ENCODE results near the gene KCNAB2. TPM values are rescaled to one million over a fixed set of nuclear protein-coding genes. Genes with fewer than 3 reads are reported as not detected.

KCNAB2 gene
- total and polyA plus RNA-seq, 2 experiments from 2014 or later, result 3.1 to 3.5 TPM

DNA sequence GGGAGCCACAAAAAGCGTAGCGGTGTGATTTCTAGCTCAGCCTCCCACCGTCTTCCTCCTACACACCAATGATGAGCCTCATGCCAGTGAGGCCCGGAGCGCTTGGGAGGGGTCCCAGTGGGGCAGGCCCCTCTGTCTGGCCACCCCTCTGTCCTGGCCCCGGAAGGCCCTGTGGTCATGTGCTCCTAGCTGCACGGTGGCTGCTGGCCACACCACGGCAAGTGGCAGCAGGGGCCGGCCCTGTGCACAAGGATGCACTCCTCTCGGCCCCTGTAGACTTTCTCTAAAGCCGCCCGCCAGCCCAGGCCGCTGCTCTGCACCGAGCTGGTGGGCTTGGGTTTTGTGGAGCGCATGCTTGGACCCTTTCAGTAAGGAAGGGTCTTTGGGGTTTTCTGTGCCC lies 53.6 kb downstream of the KCNAB2 start:
- no peak for DNase-seq (ENCODE audit: low spot score)
- no peak overlapping the region for H2AFZ ChIP-seq
- no peak overlapping the region for H3K4me3 ChIP-seq
- no peaks in the 10 kb centered on the region for H3K27me3 ChIP-seq
- H3K9me2 ChIP-seq (replicated peaks; ENCODE audit: insufficient read depth), result no peaks in the 10 kb centered on the region
- no peaks in the 10 kb centered on the region for H4K20me1 ChIP-seq (ENCODE audit: insufficient read depth, poor library complexity, severe bottlenecking)
- H3K36me3 ChIP-seq (replicated peaks; ENCODE audit: insufficient read depth, low read depth), result no peaks in the 10 kb centered on the region
- no peaks in the 10 kb centered on the region for H3K9me3 ChIP-seq (ENCODE audit: low read depth)
- H3K4me1 ChIP-seq (ENCODE audit: insufficient read depth), result no peaks in the 10 kb centered on the region
- no peaks in the 10 kb centered on the region for H3K79me2 ChIP-seq
- TF ChIP-seq, protein P1, sequence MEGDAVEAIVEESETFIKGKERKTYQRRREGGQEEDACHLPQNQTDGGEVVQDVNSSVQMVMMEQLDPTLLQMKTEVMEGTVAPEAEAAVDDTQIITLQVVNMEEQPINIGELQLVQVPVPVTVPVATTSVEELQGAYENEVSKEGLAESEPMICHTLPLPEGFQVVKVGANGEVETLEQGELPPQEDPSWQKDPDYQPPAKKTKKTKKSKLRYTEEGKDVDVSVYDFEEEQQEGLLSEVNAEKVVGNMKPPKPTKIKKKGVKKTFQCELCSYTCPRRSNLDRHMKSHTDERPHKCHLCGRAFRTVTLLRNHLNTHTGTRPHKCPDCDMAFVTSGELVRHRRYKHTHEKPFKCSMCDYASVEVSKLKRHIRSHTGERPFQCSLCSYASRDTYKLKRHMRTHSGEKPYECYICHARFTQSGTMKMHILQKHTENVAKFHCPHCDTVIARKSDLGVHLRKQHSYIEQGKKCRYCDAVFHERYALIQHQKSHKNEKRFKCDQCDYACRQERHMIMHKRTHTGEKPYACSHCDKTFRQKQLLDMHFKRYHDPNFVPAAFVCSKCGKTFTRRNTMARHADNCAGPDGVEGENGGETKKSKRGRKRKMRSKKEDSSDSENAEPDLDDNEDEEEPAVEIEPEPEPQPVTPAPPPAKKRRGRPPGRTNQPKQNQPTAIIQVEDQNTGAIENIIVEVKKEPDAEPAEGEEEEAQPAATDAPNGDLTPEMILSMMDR (IDR thresholded peaks at IDR 0.05; ENCODE audit: poor library complexity), result no peak
- TF ChIP-seq EZH2 (IDR thresholded peaks at IDR 0.05; ENCODE audit: borderline replicate concordance) (no peak), EZH2phosphoT487 (IDR thresholded peaks at IDR 0.05; ENCODE audit: low read depth, severe bottlenecking, unreplicated experiment) (no peak)
- no peak overlapping the region for H3K27ac ChIP-seq
- H3K4me2 ChIP-seq, result no peak overlapping the region
- WGBS (ENCODE audit: low lambda C conversion rate, missing lambda C conversion rate), result 91% methylated on average over 15 of the region's 15 CpGs

DNA sequence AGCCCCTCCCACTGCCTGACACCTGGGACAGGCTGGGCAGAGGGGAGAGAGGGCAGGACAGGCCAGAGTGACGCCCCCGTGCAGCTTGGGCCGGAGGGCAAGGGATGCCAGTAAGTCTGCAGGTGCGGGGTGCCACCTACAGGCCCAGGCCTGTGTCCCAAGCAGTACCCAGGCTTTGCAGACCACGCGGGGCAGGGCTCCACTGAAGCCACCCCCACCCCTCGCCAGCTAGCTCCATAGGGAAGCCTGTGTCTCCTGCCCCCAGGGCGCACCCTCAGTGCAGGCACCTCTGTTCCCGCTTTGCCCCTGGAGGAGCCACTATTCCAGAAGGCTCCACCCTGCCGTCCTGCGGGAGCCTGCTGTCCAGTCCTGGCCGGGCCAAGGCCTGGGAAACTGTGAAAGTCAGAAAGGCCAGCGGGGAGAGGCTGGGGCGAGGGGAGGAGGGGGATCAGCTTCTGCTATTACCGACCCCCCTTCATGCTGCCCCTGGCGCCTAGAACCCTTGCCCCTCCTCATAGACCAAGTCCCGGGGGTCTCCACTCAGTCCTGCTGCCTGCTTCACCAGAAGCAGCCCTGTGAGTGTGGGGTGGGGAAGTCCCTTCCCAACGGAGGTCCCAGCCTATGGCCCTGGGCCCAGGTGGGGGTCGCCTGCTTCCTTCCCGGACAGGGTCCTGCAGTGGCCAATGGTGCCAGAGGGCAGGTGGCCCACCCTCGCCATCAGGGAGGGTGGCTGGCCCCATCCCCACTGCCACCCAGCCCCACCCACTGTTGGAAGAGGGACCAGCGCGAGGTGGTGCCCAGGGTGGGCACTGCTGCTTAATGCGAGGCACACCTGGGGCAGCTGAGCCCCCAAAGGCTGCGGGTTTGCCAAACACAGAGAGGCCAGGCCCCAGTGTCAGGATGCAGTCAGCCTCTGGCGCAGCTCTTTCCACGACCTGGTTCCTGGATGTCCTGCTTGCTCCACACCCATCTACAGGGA lies 54.4 kb downstream of the KCNAB2 start:
- no peaks in the 10 kb centered on the region for H3K4me1 ChIP-seq (ENCODE audit: insufficient read depth)
- no peak overlapping the region for H3K4me3 ChIP-seq
- no peaks in the 10 kb centered on the region for H3K9me3 ChIP-seq (ENCODE audit: low read depth)
- 90% methylated on average over 27 of the region's 27 CpGs for WGBS (ENCODE audit: low lambda C conversion rate, missing lambda C conversion rate)
- no peaks in the 10 kb centered on the region for H3K9me2 ChIP-seq (replicated peaks; ENCODE audit: insufficient read depth)
- H3K79me2 ChIP-seq, result no peaks in the 10 kb centered on the region
- no peak overlapping the region for H3K27ac ChIP-seq
- H2AFZ ChIP-seq, result no peak overlapping the region
- H4K20me1 ChIP-seq (ENCODE audit: insufficient read depth, poor library complexity, severe bottlenecking), result no peaks in the 10 kb centered on the region
- DNase-seq (ENCODE audit: low spot score), result no peak
- no peaks in the 10 kb centered on the region for H3K27me3 ChIP-seq
- no peaks in the 10 kb centered on the region for H3K36me3 ChIP-seq (replicated peaks; ENCODE audit: insufficient read depth, low read depth)
- TF ChIP-seq EZH2 (IDR thresholded peaks at IDR 0.05; ENCODE audit: borderline replicate concordance), result no peak
- TF ChIP-seq EZH2phosphoT487 (IDR thresholded peaks at IDR 0.05; ENCODE audit: low read depth, severe bottlenecking, unreplicated experiment), result no peak
- TF ChIP-seq, protein P1 (IDR thresholded peaks at IDR 0.05; ENCODE audit: poor library complexity), result no peak
- no peak overlapping the region for H3K4me2 ChIP-seq

DNA sequence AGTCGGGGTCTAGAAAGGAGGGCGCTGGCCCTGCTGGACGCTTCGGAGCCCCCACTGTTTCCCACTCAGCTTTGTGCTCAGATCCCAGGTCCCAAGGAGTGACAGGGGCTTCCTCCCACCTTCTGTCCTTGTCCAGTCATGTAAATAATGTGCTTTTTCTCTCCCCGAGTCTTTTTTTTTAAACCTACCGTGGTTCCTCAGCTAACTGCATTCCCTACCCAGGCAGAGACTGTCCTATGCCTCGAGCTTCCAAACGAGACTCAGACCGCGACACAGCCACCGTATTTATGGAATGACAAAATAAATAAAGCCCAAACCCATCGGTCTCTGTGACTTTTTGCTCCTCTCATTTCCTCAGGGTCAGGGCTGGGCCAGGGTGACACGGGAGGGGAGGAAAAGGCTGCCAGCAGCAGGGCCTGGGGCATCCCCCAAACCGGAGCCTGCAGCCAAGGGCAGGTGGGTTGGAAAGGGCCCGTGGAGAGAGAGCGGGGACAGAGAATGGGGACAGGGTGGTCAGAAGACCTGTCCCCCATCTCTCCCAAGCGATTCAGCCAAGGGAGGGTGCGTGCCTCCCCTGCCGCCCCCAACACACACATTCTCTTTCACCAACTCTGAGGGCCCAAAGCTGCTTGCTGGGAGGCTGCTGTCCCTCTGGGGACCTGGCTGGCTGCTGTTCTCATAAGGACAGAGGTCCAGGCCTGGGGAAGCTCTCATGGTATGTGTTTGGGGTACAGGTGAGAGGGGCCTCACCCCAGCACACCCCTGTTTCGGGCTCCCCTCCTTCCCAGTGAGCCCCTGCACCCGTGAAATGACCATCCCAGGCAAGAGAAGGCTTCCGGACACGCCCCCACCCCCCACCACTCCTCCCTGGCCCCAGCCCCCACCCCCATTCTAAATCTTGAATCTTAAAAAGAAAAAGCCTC lies 55.4 kb downstream of the KCNAB2 start:
- TF ChIP-seq EZH2 (IDR thresholded peaks at IDR 0.05; ENCODE audit: borderline replicate concordance) (no peak), EZH2phosphoT487 (IDR thresholded peaks at IDR 0.05; ENCODE audit: low read depth, severe bottlenecking, unreplicated experiment) (no peak)
- TF ChIP-seq, protein P1 (IDR thresholded peaks at IDR 0.05; ENCODE audit: poor library complexity), result no peak
- WGBS (ENCODE audit: low lambda C conversion rate, missing lambda C conversion rate), result 82% methylated on average over 23 of the region's 23 CpGs
- no peak overlapping the region for H2AFZ ChIP-seq
- H3K4me1 ChIP-seq (ENCODE audit: insufficient read depth), result no peaks in the 10 kb centered on the region
- H3K9me3 ChIP-seq (ENCODE audit: low read depth), result no peaks in the 10 kb centered on the region
- no peak overlapping the region for H3K4me2 ChIP-seq
- H4K20me1 ChIP-seq (ENCODE audit: insufficient read depth, poor library complexity, severe bottlenecking), result no peaks in the 10 kb centered on the region
- no peaks in the 10 kb centered on the region for H3K27me3 ChIP-seq
- H3K4me3 ChIP-seq, result no peak overlapping the region
- no peak for DNase-seq (ENCODE audit: low spot score)
- no peak overlapping the region for H3K27ac ChIP-seq
- H3K79me2 ChIP-seq, result no peaks in the 10 kb centered on the region
- H3K36me3 ChIP-seq (replicated peaks; ENCODE audit: insufficient read depth, low read depth), result no peaks in the 10 kb centered on the region
- H3K9me2 ChIP-seq (replicated peaks; ENCODE audit: insufficient read depth), result no peaks in the 10 kb centered on the region

Data from hepatocyte (in vitro differentiated cells).